B cell (primary cell): ENCODE data around the gene SRBD1. TPM values are rescaled to one million over a fixed set of nuclear protein-coding genes. Genes with fewer than 3 reads are reported as not detected.

Experiments
- ATAC-seq: fragments of 200-7000 bp; cut with Tn5 transposase; one replicate; pipeline ENCODE4 v1.10.0; 2021; ENCODE audit warnings: low read depth, mild to moderate bottlenecking, moderate number of reproducible peaks, moderate library complexity
- CTCF ChIA-PET: fragments of 350-600 bp; sonication (Branson Sonifier 250); formaldehyde crosslinking; loops from one replicate; lab custom pipeline; 2021; ENCODE audit warnings: antibody characterized with exemption, inconsistent platforms; lab: Charles Lee
- POLR2A ChIA-PET: fragments of 350-600 bp; sonication (Branson Sonifier 250); formaldehyde crosslinking; loops from one replicate; lab custom pipeline; 2021; ENCODE audit warnings: antibody characterized with exemption; lab: Charles Lee
- DNase-seq: peaks from one replicate; pipeline ENCODE4 v3.0.0; 2013
- H2AFZ ChIP-seq: 2 replicates; pipeline ENCODE4 v1.6.1; 2012; ENCODE audit warnings: mild to moderate bottlenecking, low read depth, low read length; ENCODE audit not compliant: insufficient read depth, poor library complexity, severe bottlenecking
- H3K27ac ChIP-seq, 2 donors: 1 replicate in 1 of 2; 2 replicates in 1 of 2; pipeline ENCODE4 v1.5.1; 2012 to 2013; ENCODE audit warnings: low read length in 2 of 2, mild to moderate bottlenecking in 2 of 2, moderate library complexity in 1 of 2
- H3K27me3 ChIP-seq, 4 experiments: fragments of 200-600 bp in 1 of 4; sonication (generic) in 1 of 4; replicated peaks in 1 of 4; 1 replicate in 2 of 4; 2 replicates in 2 of 4; pipeline versions ENCODE4 v1.6.1 to v1.7.0; 2013 to 2016; ENCODE audit warnings: low read length in 3 of 4, mild to moderate bottlenecking in 2 of 4, mixed read lengths in 1 of 4, moderate library complexity in 1 of 4; ENCODE audit not compliant: insufficient read depth in 4 of 4, control insufficient read depth in 3 of 4; ENCODE audit errors: control extremely low read depth in 1 of 4
- H3K36me3 ChIP-seq, 2 experiments: replicated peaks in 1 of 2; 1 replicate in 1 of 2; 2 replicates in 1 of 2; pipeline versions ENCODE4 v1.6.1 to v1.7.1; 2013; ENCODE audit warnings: low read length in 1 of 2; ENCODE audit not compliant: insufficient read depth in 2 of 2, control insufficient read depth in 1 of 2; ENCODE audit errors: control extremely low read depth in 1 of 2, extremely low read depth in 1 of 2
- H3K4me1 ChIP-seq, 2 donors: fragments of 200-600 bp in 1 of 2; sonication (generic) in 1 of 2; 1 replicate in 1 of 2; 2 replicates in 1 of 2; pipeline versions ENCODE4 v1.5.1 to v1.6.1; 2013 to 2017; ENCODE audit warnings: low read length in 2 of 2; ENCODE audit not compliant: control insufficient read depth in 2 of 2, insufficient read depth in 2 of 2
- H3K4me2 ChIP-seq: replicated peaks from 2 replicates; pipeline ENCODE3; 2012; ENCODE audit warnings: mild to moderate bottlenecking, low read depth, low read length; ENCODE audit not compliant: poor library complexity, severe bottlenecking
- H3K4me3 ChIP-seq, 5 experiments: fragments of 200-600 bp in 1 of 5; sonication (generic) in 1 of 5; 1 replicate in 3 of 5; 2 replicates in 2 of 5; pipeline versions ENCODE4 v1.5.1 to v1.7.0; 2011 to 2016; ENCODE audit warnings: low read length in 4 of 5, mild to moderate bottlenecking in 4 of 5, low read depth in 2 of 5, control low read depth in 1 of 5, moderate library complexity in 1 of 5; ENCODE audit not compliant: insufficient read depth in 1 of 5; ENCODE audit errors: control extremely low read depth in 1 of 5, extremely low read depth in 1 of 5
- H3K79me2 ChIP-seq: fragments of 200-600 bp; sonication (generic); one replicate; pipeline ENCODE4 v1.6.0; 2016; ENCODE audit warnings: low read length; ENCODE audit not compliant: control insufficient read depth, insufficient read depth
- H3K9ac ChIP-seq: fragments of 200-600 bp; sonication (generic); 2 replicates; pipeline ENCODE4 v1.6.1; 2017; ENCODE audit warnings: mild to moderate bottlenecking, low read length, moderate library complexity
- H3K9me3 ChIP-seq, 3 donors: one replicate each; pipeline versions ENCODE4 v1.6.1 to v1.7.1; 2013; ENCODE audit warnings: low read length in 2 of 3; ENCODE audit not compliant: control insufficient read depth in 2 of 3, insufficient read depth in 1 of 3; ENCODE audit errors: control extremely low read depth in 1 of 3
- H4K20me1 ChIP-seq: 2 replicates; pipeline ENCODE4 v1.6.0; 2012; ENCODE audit warnings: mild to moderate bottlenecking, low read length; ENCODE audit not compliant: insufficient read depth, control insufficient read depth, poor library complexity, severe bottlenecking
- H3K27ac Mint-ChIP-seq: one replicate; pipeline ENCODE4 v1.8.0; 2021; ENCODE audit warnings: mixed read lengths
- H3K27me3 Mint-ChIP-seq: one replicate; pipeline ENCODE4 v1.8.0; 2021; ENCODE audit warnings: mixed read lengths
- H3K4me1 Mint-ChIP-seq: one replicate; pipeline ENCODE4 v1.8.0; 2021; ENCODE audit warnings: mixed read lengths
- H3K4me3 Mint-ChIP-seq: one replicate; pipeline ENCODE4 v1.8.0; 2021; ENCODE audit warnings: mixed read lengths
- H3K9me3 Mint-ChIP-seq: one replicate; pipeline ENCODE4 v1.8.0; 2022; ENCODE audit warnings: mixed read lengths; ENCODE audit not compliant: insufficient read depth
- CTCF ChIP-seq: fragments of 200-600 bp; IDR thresholded peaks from one replicate; pipeline ENCODE4 v1.8.0; 2022; ENCODE audit warnings: antibody characterized with exemption, mild to moderate bottlenecking
- EZH2 ChIP-seq: IDR thresholded peaks from 2 replicates; pipeline ENCODE4 v1.6.1; 2012; ENCODE audit warnings: borderline replicate concordance, low read depth, mild to moderate bottlenecking, moderate library complexity, low read length; ENCODE audit not compliant: insufficient read depth, poor library complexity, severe bottlenecking
- WGBS: methylation state at CpG from one replicate; pipeline ENCODE4 v1.1.5; 2013; ENCODE audit warnings: missing lambda C conversion rate; ENCODE audit not compliant: insufficient coverage; 5-methylcytosine and 5-hydroxymethylcytosine counted together
- intact Hi-C: fragments of 100-400 bp; cut with micrococcal nuclease; formaldehyde crosslinking; loops from one replicate; pipeline ENCODE4 v1.10.0; 2022
- polyA plus RNA-seq: library from polyadenylated mRNA; depleted of rRNA; stranded (reverse); fragments of >200 nt; gene quantifications from 2 replicates; pipeline ENCODE4 v1.2.3, GENCODE V29; 2012
- total RNA-seq, 2 donors: library from RNA; stranded (reverse); fragments of 120-200 nt in 1 of 2; gene quantifications; 1 replicate in 1 of 2; 2 replicates in 1 of 2; pipeline versions ENCODE4 v1.2.3 to v1.2.4, GENCODE V29; 2013 to 2022

The SRBD1 gene
- total and polyA plus RNA-seq, 2 donors (not counting 1 experiment from before 2014, with no cell fraction given): 6.2 to 27.1 TPM

- Histone ChIP-seq H3K9ac (no peak overlapping the region), H3K79me2 (no peaks in the 10 kb centered on the region), H3K27me3 (no peaks in the 10 kb centered on the region), H3K4me3 (no peak overlapping the region), H3K4me1 (no peaks in the 10 kb centered on the region), H2AFZ (no peak overlapping the region), H3K4me2 (no peak overlapping the region), H3K27ac (no peak overlapping the region), H3K36me3 (peaks cover 0 to 1% of the 10 kb centered on the region in 2 experiments), H4K20me1 (no peaks in the 10 kb centered on the region), H3K9me3 (no peaks in the 10 kb centered on the region)
- ATAC-seq (no peak), DNase-seq (no peak)
- H3K4me1 Mint-ChIP-seq: peaks cover 17% of the 10 kb centered on the region
- WGBS: no CpG with 5 or more reads among the region's 1 CpG
- TF ChIP-seq CTCF (peak; percentile 31), EZH2 (no peak)
- intact Hi-C loops: loop anchor here (2.0 kb wide), 1 partner anchor 1016 kb away; no protein-coding TSS in a partner anchor
- CTCF ChIA-PET: interaction anchor here (1.0 to 5.2 kb wide), 10 partner anchors 9 to 1451 kb away, joined by 3 to 93 read pairs (median 6); no protein-coding TSS in a partner anchor
- H3K27ac Mint-ChIP-seq: no peak overlapping the region
- H3K9me3 Mint-ChIP-seq: no peaks in the 10 kb centered on the region
- POLR2A ChIA-PET: interaction anchor here (0.6 kb wide), 1 partner anchor 628 kb away, joined by 4 read pairs; no protein-coding TSS in a partner anchor
- H3K4me3 Mint-ChIP-seq: no peak overlapping the region
- no peaks in the 10 kb centered on the region for H3K27me3 Mint-ChIP-seq
Observed at GRCh38 chr2:45494978-45495293, 116.1 kb downstream of the SRBD1 start.

- no peak overlapping the region for H3K27ac ChIP-seq
- Mint-ChIP-seq H3K4me1 (peaks cover 12% of the 10 kb centered on the region), H3K4me3 (no peak overlapping the region), H3K27ac (no peak overlapping the region), H3K9me3 (no peaks in the 10 kb centered on the region), H3K27me3 (no peaks in the 10 kb centered on the region)
- intact Hi-C loops: loop anchor here (2.0 kb wide), 1 partner anchor 1016 kb away; no protein-coding TSS in a partner anchor
- no peaks in the 10 kb centered on the region for H3K79me2 ChIP-seq
- TF ChIP-seq EZH2 (no peak), CTCF (peak; percentile 86)
- H4K20me1 ChIP-seq: no peaks in the 10 kb centered on the region
- ChIA-PET CTCF (interaction anchor here (0.7 to 5.2 kb wide), 20 partner anchors 9 to 1450 kb away, joined by 3 to 93 read pairs (median 4); no protein-coding TSS in a partner anchor), POLR2A (interaction anchor here (0.6 kb wide), 1 partner anchor 629 kb away, joined by 4 read pairs; no protein-coding TSS in a partner anchor)
- H3K4me3 ChIP-seq: no peak overlapping the region
- DNase-seq (peak; percentile 58), ATAC-seq (no peak)
- H3K4me2 ChIP-seq: no peak overlapping the region
- no peaks in the 10 kb centered on the region for H3K4me1 ChIP-seq
- no peaks in the 10 kb centered on the region for H3K9me3 ChIP-seq
- no peak overlapping the region for H2AFZ ChIP-seq
- WGBS: no CpG with 5 or more reads among the region's 2 CpGs
- no peak overlapping the region for H3K9ac ChIP-seq
- no peaks in the 10 kb centered on the region for H3K27me3 ChIP-seq
- peaks cover 0 to 1% of the 10 kb centered on the region in 2 experiments for H3K36me3 ChIP-seq
Observed at GRCh38 chr2:45494275-45494977, 116.6 kb downstream of the SRBD1 start.
